MM.1S (cell line): Measurements from ENCODE around the gene SPDL1.

Experiments
- CTCF ChIP-seq: fragments of 300-600 bp; sonication (generic); IDR thresholded peaks from 2 replicates; pipeline ENCODE4 v1.5.1; 2016; ENCODE audit warnings: antibody characterized with exemption, low read length, mixed read lengths
- EZH2 ChIP-seq: fragments of 300-600 bp; sonication (generic); optimal IDR thresholded peaks from 2 replicates; pipeline ENCODE3; 2017; ENCODE audit warnings: low read depth, mild to moderate bottlenecking, antibody characterized with exemption, low read length, mixed read lengths
- EZH2phosphoT487 ChIP-seq: fragments of 300-600 bp; sonication (generic); IDR thresholded peaks from 2 replicates; pipeline ENCODE4 v1.6.1; 2018; ENCODE audit warnings: antibody characterized with exemption, low read length

DNA sequence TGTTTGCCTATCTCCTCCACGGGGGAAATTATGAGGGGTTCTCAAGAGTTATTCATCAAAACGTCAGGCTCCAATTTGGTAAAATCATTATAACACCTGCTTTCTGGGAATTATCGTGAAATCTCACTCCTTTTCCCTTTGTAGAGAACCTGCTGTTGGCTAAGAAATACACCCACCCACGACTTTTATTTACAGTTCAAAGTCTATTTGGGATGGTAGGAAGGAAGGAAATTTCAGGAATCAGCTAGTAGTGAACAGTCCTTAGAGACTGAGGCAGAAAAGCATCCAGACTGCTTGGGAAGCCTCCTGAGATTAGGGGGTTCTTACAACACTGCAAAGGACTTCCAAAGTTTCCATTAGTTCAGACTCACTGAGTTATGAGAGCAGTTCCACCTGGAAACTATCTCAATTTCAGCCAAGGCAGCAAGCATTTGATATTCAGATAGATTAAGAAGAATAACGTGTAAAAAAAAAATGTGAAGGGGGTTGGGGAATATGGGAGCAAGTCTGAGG, 9.4 kb upstream of the SPDL1 start:
- TF ChIP-seq CTCF (no peak), EZH2phosphoT487 (no peak), EZH2 (no peak)
